Measurements from ENCODE around the gene TRAM2. TPM values are rescaled to one million over a fixed set of nuclear protein-coding genes. Genes with fewer than 3 reads are reported as not detected.

TRAM2 gene
- total and polyA plus RNA-seq, 2 of the 8 experiments (the other 6 are each of a cell fraction or from before 2014, with no cell fraction given), result 9.0 to 21.4 TPM

- peak; percentile 52 for TF ChIP-seq KDM4A (IDR thresholded peaks at IDR 0.05; ENCODE audit: low read depth, low read length, severe bottlenecking)
- peak; percentile 94 for TF ChIP-seq PHF8 (conservative IDR thresholded peaks at IDR 0.05; ENCODE audit: low read depth, low read length)
- no peak for TF ChIP-seq SP4 (IDR thresholded peaks at IDR 0.05; ENCODE audit: low read length)
- TF ChIP-seq FOSL1 (IDR thresholded peaks at IDR 0.05; ENCODE audit: insufficient read depth, low read depth, low read length), result no peak
- peak; percentile 83 for TF ChIP-seq TAF1 (IDR thresholded peaks at IDR 0.05; ENCODE audit: low read depth, low read length)
- peak; percentile 94 for TF ChIP-seq EGR1 (IDR thresholded peaks at IDR 0.05; ENCODE audit: borderline replicate concordance, low read depth, low read length)
- no peak for TF ChIP-seq SIX5 (IDR thresholded peaks at IDR 0.05; ENCODE audit: low read depth, low read length)
- TF ChIP-seq POLR2AphosphoS5 (IDR thresholded peaks at IDR 0.05; ENCODE audit: low read depth, low read length), result no peak; the same call in 1 of the 2 replicates
- TF ChIP-seq TAF7 (optimal IDR thresholded peaks at IDR 0.05; ENCODE audit: borderline replicate concordance, low read depth, low read length), result peak; percentile 72
- peak; percentile 70 to 87 for TF ChIP-seq POLR2A (IDR thresholded peaks at IDR 0.05; ENCODE audit: control extremely low read depth in 1 of 2, low read depth in 2 of 2, low read length in 2 of 2)
- TF ChIP-seq MAX (IDR thresholded peaks at IDR 0.05), result no peak
- no peak for TF ChIP-seq NANOG (IDR thresholded peaks at IDR 0.05; ENCODE audit: insufficient read depth, low read depth, low read length, poor library complexity, severe bottlenecking)
- TF ChIP-seq EZH2 (IDR thresholded peaks at IDR 0.05; ENCODE audit: low read depth, low read length, severe bottlenecking), result no peak
- TF ChIP-seq SP1 (IDR thresholded peaks at IDR 0.05; ENCODE audit: low read depth, low read length), result no peak
- TF ChIP-seq NRF1 (IDR thresholded peaks at IDR 0.05; ENCODE audit: low read depth, low read length), result no peak
- TF ChIP-seq CREB1 (IDR thresholded peaks at IDR 0.05), result no peak
- no peak for TF ChIP-seq SP2 (IDR thresholded peaks at IDR 0.05; ENCODE audit: low read length)
- TF ChIP-seq RXRA (IDR thresholded peaks at IDR 0.05; ENCODE audit: insufficient read depth, low read depth, low read length), result no peak
- no peak for TF ChIP-seq E2F6 (IDR thresholded peaks at IDR 0.05)
- peak in 1 of 2 experiments; percentile 14; a peak in 1 of 4 replicates for TF ChIP-seq RAD21 (IDR thresholded peaks at IDR 0.05 in 1 of 2, conservative IDR thresholded peaks at IDR 0.05 in 1 of 2; ENCODE audit: low read depth in 2 of 2, low read length in 2 of 2)
These were observed at the start of gene TRAM2 (continued) for GRCh38 chr6:52577022-52577777.
